Endothelial cell of umbilical vein (primary cell): Measurements from ENCODE around the gene TRAPPC2B.

Experiments used
- POLR2A ChIP-seq: IDR thresholded peaks from 2 replicates; pipeline ENCODE4 v1.6.1; 2012; ENCODE audit warnings: low read depth, mild to moderate bottlenecking, control low read depth, low read length
- TF ChIP-seq, protein P1 (sequence below), 2 donors: IDR thresholded peaks; 1 replicate in 1 of 2; 2 replicates in 1 of 2; pipeline ENCODE4 v1.5.1; 2011; ENCODE audit warnings: low read length in 2 of 2, mild to moderate bottlenecking in 2 of 2, moderate library complexity in 2 of 2, control low read depth in 1 of 2, inconsistent platforms in 1 of 2, low read depth in 1 of 2; ENCODE audit not compliant: insufficient read depth in 1 of 2; ENCODE audit errors: extremely low read depth in 1 of 2

DNA sequence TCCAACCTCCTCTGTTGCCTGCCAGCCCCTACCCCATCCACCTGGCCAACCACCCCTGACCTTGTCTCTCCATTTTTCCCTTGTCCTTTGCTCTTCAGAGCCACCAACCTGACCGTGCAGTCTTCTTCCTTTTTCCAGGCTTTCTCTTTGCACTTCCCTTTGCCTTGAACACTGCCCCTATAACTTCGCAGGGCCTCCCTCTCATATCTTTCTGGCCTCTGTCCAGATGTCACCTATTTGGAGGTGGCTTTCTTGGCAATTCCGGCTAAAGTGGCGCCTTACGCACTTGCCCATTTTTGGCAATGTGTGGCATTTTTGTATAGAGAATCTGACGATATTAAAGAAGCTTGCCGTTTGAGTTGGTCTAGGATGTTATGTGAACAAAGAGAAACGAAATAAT is 42.2 kb upstream of the TRAPPC2B start:
- no peak for TF ChIP-seq POLR2A
- TF ChIP-seq, protein P1, sequence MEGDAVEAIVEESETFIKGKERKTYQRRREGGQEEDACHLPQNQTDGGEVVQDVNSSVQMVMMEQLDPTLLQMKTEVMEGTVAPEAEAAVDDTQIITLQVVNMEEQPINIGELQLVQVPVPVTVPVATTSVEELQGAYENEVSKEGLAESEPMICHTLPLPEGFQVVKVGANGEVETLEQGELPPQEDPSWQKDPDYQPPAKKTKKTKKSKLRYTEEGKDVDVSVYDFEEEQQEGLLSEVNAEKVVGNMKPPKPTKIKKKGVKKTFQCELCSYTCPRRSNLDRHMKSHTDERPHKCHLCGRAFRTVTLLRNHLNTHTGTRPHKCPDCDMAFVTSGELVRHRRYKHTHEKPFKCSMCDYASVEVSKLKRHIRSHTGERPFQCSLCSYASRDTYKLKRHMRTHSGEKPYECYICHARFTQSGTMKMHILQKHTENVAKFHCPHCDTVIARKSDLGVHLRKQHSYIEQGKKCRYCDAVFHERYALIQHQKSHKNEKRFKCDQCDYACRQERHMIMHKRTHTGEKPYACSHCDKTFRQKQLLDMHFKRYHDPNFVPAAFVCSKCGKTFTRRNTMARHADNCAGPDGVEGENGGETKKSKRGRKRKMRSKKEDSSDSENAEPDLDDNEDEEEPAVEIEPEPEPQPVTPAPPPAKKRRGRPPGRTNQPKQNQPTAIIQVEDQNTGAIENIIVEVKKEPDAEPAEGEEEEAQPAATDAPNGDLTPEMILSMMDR (IDR thresholded peaks at IDR 0.05; ENCODE audit: extremely low read depth in 1 of 2, insufficient read depth in 1 of 2, low read depth in 1 of 2, low read length in 2 of 2) = no peak
